Measurements from ENCODE around the gene RAB22A. TPM values are rescaled to one million over a fixed set of nuclear protein-coding genes. Genes with fewer than 3 reads are reported as not detected.
A peak's percentile ranks its signal among the peaks of the same experiment; 100 is the strongest.

Gene RAB22A
- total and polyA plus RNA-seq, 9 of the 15 experiments (the other 6 are each of a cell fraction or from before 2014, with no cell fraction given): 1.1 to 8.0 (median 6.7) TPM

DNA sequence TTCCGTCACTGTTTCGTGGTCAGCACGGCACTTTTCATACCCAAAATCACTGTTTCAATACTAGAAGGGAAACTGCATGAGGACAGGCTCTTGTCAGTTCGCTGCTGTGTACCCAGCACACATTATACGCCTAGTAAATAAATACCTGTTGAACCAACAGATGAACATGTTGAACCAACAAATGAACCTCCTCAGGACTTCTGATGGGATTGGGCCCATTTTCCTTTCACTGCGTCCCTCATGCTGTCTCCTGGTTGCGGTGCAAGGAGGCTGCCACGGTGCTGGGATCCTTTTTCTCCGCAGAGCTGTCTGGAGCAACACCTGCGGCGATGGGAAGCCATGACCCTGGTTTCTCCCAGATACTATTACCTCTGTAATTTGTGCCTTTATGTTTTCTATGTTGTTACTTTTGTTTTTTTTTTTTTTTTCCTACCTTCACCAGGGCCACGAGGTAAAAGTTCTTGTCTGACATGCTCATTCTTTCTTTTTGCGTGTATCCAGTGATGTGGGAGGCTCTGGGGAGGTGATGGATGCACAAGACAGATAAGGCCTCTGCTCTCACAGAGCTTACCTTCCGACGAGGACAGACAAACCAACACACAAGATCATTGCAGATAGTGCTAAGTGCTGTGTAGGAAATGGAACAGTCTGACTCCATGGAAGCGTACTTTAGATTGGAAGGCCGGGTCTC, 80.6 kb downstream of the RAB22A start (continued):
- no peak for TF ChIP-seq MYBL2 (IDR thresholded peaks at IDR 0.05; ENCODE audit: low read depth)
- no peak for TF ChIP-seq MYBL2 (CRISPR knock-in tag; IDR thresholded peaks at IDR 0.05; ENCODE audit: borderline replicate concordance)
- TF ChIP-seq ZNF280A (IDR thresholded peaks at IDR 0.05; ENCODE audit: low read depth, partially characterized antibody): peak; percentile 51
- TF ChIP-seq, protein P1, sequence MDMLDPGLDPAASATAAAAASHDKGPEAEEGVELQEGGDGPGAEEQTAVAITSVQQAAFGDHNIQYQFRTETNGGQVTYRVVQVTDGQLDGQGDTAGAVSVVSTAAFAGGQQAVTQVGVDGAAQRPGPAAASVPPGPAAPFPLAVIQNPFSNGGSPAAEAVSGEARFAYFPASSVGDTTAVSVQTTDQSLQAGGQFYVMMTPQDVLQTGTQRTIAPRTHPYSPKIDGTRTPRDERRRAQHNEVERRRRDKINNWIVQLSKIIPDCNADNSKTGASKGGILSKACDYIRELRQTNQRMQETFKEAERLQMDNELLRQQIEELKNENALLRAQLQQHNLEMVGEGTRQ (CRISPR knock-in tag; IDR thresholded peaks at IDR 0.05): 0 out of 2 replicates have a peak, but pooled peaks have one; percentile 0
- TF ChIP-seq SRF (CRISPR knock-in tag; IDR thresholded peaks at IDR 0.05): no peak
- TF ChIP-seq MTF1 (CRISPR knock-in tag; IDR thresholded peaks at IDR 0.05; ENCODE audit: borderline replicate concordance): no peak
- no peak for TF ChIP-seq DDX20 (tag; IDR thresholded peaks at IDR 0.05; ENCODE audit: low read depth)
- TF ChIP-seq ZNF124 (CRISPR knock-in tag; IDR thresholded peaks at IDR 0.05): no peak
- no peak for TF ChIP-seq ZNF239 (CRISPR knock-in tag; IDR thresholded peaks at IDR 0.05)
- no peak for TF ChIP-seq KAT2B (IDR thresholded peaks at IDR 0.05; ENCODE audit: low read depth, low read length)
- no peak for TF ChIP-seq NR1H2 (CRISPR knock-in tag; IDR thresholded peaks at IDR 0.05)
- TF ChIP-seq RFX5 (IDR thresholded peaks at IDR 0.05; ENCODE audit: low read depth, low read length): no peak
- TF ChIP-seq GABPB2 (CRISPR knock-in tag; conservative IDR thresholded peaks at IDR 0.05): no peak
- TF ChIP-seq CEBPG (CRISPR knock-in tag; IDR thresholded peaks at IDR 0.05): no peak
- TF ChIP-seq CEBPG (tag; conservative IDR thresholded peaks at IDR 0.05 in 1 of 2, IDR thresholded peaks at IDR 0.05 in 1 of 2): no peak
- TF ChIP-seq LEF1 (IDR thresholded peaks at IDR 0.05): peak; percentile 58; the same call in 1 of the 2 replicates
- peak; percentile 80 for TF ChIP-seq MYC (IDR thresholded peaks at IDR 0.05; ENCODE audit: low read depth, low read length)
- TF ChIP-seq MYC (CRISPR knock-in tag; IDR thresholded peaks at IDR 0.05; ENCODE audit: borderline replicate concordance, low read depth): no peak
- peak in 1 of 2 experiments; percentile 24; a peak in 1 of 4 replicates for TF ChIP-seq NRF1 (conservative IDR thresholded peaks at IDR 0.05 in 1 of 2, IDR thresholded peaks at IDR 0.05 in 1 of 2)
- TF ChIP-seq, protein P2, sequence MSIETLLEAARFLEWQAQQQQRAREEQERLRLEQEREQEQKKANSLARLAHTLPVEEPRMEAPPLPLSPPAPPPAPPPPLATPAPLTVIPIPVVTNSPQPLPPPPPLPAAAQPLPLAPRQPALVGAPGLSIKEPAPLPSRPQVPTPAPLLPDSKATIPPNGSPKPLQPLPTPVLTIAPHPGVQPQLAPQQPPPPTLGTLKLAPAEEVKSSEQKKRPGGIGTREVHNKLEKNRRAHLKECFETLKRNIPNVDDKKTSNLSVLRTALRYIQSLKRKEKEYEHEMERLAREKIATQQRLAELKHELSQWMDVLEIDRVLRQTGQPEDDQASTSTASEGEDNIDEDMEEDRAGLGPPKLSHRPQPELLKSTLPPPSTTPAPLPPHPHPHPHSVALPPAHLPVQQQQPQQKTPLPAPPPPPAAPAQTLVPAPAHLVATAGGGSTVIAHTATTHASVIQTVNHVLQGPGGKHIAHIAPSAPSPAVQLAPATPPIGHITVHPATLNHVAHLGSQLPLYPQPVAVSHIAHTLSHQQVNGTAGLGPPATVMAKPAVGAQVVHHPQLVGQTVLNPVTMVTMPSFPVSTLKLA (conservative IDR thresholded peaks at IDR 0.05): peak; percentile 22 to 62; a peak in 1 of 4 replicates
- no peak for TF ChIP-seq ADNP (tag; IDR thresholded peaks at IDR 0.05)
- no peak for TF ChIP-seq FUS (optimal IDR thresholded peaks at IDR 0.05; ENCODE audit: low read depth, low read length)
- no peak for TF ChIP-seq SREBF2 (CRISPR knock-in tag; IDR thresholded peaks at IDR 0.05)
- no peak for TF ChIP-seq RBM39 (optimal IDR thresholded peaks at IDR 0.05; ENCODE audit: low read depth, low read length)
- peak; percentile 23 for TF ChIP-seq HDAC3 (IDR thresholded peaks at IDR 0.05; ENCODE audit: borderline replicate concordance, partially characterized antibody)
